Activated naive CD8-positive, alpha-beta T cell (primary cell): ENCODE measurements around the gene MAG.

Source experiments
- H3K27ac Mint-ChIP-seq: one replicate; pipeline ENCODE4 v1.8.0; 2021; ENCODE audit warnings: mixed read lengths
- H3K27me3 Mint-ChIP-seq: one replicate; pipeline ENCODE4 v1.8.0; 2021; ENCODE audit warnings: mixed read lengths
- H3K36me3 Mint-ChIP-seq: one replicate; pipeline ENCODE4 v1.8.0; 2021; ENCODE audit warnings: mixed read lengths
- H3K4me1 Mint-ChIP-seq: one replicate; pipeline ENCODE4 v1.8.0; 2021; ENCODE audit warnings: low read depth, mixed read lengths
- H3K4me3 Mint-ChIP-seq: one replicate; pipeline ENCODE4 v1.8.0; 2021; ENCODE audit warnings: mild to moderate bottlenecking, mixed read lengths
- H3K9me3 Mint-ChIP-seq: one replicate; pipeline ENCODE4 v1.8.0; 2021; ENCODE audit warnings: low read depth, mixed read lengths

The MAG gene

DNA sequence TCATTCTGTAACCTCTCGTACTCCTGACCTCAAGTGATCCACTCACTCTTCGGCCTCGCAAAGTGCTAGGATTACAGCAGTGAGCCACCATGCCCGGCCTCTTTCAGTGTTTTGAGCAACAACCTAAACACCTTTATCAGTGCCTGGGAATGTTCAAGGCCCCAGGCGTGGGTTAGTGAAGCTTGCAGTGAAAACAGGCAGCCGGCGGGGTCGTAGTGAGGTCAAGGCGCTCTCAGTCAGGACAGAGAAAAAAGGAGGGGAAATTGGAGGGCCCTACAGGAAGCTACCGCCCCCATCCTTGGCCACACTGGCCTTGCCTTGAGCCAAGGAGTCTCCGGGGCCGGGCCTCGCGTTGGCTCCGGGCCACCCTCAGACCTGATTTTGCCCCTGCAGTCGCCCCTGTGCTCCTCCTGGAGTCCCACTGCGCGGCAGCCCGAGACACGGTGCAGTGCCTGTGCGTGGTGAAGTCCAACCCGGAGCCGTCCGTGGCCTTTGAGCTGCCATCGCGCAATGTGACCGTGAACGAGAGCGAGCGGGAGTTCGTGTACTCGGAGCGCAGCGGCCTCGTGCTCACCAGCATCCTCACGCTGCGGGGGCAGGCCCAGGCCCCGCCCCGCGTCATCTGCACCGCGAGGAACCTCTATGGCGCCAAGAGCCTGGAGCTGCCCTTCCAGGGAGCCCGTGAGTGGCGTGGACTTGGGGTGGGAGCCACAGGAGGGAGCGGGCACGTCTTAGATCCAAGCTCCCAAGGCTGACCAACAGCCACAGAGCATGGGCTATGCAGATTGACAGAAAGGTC is 17.7 kb downstream of the MAG start:
- Mint-ChIP-seq H3K9me3 (no peaks in the 10 kb centered on the region), H3K27me3 (no peaks in the 10 kb centered on the region), H3K27ac (no peak overlapping the region), H3K4me1 (no peaks in the 10 kb centered on the region), H3K4me3 (no peak overlapping the region), H3K36me3 (no peaks in the 10 kb centered on the region)

DNA sequence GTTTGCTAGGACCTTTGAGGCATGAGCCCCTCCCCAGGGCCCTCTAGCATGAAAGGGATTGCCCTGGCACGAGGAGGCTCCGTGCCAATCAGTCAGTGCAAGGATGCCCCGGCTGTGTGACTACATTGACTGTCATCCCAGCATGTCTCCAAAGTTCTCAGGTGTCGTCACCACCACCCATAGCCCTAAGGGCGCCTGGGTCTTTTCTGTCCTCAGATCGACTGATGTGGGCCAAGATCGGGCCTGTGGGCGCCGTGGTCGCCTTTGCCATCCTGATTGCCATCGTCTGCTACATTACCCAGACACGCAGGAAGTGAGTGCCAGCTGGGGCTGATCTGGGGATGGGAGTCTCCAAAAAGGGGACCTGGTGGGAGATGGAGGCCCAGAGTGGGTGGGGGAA is 18.4 kb downstream of the MAG start:
- H3K9me3 Mint-ChIP-seq: no peaks in the 10 kb centered on the region
- H3K27me3 Mint-ChIP-seq: no peaks in the 10 kb centered on the region
- H3K4me1 Mint-ChIP-seq: no peaks in the 10 kb centered on the region
- no peak overlapping the region for H3K27ac Mint-ChIP-seq
- H3K4me3 Mint-ChIP-seq: no peak overlapping the region
- no peaks in the 10 kb centered on the region for H3K36me3 Mint-ChIP-seq

DNA sequence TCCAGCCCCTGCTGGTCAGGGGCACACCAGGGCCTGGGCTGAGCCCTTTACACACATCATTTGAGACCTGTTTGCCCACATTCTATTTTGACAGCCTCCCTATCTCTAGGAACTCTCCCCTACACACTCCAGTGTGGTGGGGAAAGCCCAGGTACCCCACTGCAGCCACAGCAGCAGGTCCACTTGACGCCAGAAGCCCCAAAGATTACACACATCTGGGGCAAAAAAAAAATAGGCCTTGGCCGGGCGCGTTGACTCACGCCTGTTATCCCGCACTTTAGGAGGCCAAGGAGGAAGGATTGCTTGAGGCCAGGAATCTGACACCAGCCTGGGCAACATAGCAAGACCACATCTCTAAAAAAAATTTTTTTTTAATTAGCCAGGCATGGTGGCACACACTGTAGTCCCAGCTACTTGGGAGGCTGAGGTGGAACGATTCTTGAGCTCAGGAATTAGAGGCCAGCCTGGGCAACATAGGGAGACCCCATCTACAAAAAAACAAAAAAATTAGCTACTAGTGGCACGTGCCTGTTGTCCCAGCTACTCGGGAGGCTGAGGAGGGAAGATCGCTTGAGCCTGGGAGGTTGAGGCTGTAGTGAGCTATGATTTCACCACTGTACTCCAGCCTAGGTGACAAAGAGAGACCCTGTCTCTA is 19.0 kb downstream of the MAG start:
- Mint-ChIP-seq H3K27ac (no peak overlapping the region), H3K36me3 (no peaks in the 10 kb centered on the region), H3K4me1 (no peaks in the 10 kb centered on the region), H3K9me3 (no peaks in the 10 kb centered on the region), H3K27me3 (no peaks in the 10 kb centered on the region), H3K4me3 (no peak overlapping the region)

DNA sequence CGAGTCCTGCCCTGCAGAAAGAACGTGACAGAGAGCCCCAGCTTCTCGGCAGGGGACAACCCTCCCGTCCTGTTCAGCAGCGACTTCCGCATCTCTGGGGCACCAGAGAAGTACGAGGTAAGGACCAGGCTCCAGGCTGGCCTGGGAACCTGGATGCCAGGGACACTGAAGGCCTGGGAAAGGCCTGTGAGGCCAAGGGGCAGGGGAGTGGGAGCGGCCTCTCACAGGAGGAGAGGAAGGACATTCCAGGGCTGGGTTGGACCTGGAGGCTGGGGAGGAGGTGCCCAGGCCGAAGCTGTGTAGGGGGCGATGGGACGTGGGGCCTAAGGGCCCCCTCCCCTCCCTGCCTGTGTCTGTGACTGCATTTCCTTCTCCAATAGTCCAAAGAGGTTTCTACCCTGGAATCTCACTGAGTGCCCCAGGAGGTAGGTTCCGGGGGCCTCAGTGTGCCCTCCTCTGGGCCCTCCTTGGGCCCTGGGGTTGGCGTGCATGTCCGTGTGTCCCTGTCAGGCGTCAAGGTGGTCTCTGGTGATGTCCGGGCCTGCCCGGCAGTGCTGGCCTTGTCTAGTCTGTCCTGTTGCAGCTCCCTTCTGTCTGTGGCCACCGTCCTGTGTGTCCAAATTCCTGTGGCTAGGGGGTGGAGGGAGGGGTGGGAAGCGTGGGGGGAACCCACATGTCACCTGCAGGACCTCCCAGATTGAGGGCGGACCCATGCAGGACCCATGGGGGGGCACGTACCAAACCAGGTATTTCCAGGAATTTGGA is 20.1 kb downstream of the MAG start:
- no peak overlapping the region for H3K27ac Mint-ChIP-seq
- H3K4me3 Mint-ChIP-seq: no peak overlapping the region
- no peaks in the 10 kb centered on the region for H3K36me3 Mint-ChIP-seq
- no peaks in the 10 kb centered on the region for H3K9me3 Mint-ChIP-seq
- H3K27me3 Mint-ChIP-seq: no peaks in the 10 kb centered on the region
- no peaks in the 10 kb centered on the region for H3K4me1 Mint-ChIP-seq

DNA sequence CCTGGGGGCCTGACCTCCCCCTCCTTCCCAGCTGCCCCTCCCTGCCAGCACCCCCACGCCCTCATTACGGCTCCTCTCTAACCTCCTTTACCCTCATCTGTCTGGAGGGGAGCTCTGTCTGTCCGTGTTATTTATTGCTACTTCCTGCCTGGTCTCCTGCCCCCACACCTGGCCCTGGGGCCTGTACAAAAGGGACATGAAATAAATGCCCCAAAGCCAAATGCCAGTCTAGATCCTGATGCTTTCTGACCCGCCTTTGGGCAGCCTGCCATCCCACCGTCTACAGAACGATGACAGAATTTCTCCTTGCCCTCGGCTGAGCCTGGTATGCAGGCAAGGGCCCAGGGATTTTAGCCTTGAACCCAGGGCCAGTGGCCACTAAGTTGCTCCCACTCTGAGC is 21.6 kb downstream of the MAG start:
- H3K4me3 Mint-ChIP-seq: no peak overlapping the region
- H3K27ac Mint-ChIP-seq: no peak overlapping the region
- H3K36me3 Mint-ChIP-seq: no peaks in the 10 kb centered on the region
- no peaks in the 10 kb centered on the region for H3K9me3 Mint-ChIP-seq
- peaks cover 2% of the 10 kb centered on the region for H3K4me1 Mint-ChIP-seq
- no peaks in the 10 kb centered on the region for H3K27me3 Mint-ChIP-seq

DNA sequence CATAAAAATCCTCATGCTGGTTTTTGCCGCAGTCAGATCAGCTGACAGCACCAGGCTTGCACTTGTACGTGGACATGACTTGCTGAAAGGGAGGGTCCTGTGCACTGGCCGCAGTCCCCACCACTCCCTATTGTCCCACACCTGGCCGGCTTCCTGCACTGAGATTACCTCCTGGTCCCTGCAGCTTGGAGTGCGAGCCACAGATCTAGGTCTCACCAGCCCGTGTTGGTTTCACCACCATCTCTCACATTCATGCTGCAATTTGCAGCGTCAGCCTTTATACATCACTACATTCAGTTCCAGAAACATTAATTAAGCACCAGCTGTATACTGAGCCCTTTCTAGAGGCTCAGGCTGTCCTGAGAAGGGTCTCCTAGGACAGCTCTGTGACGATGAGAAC is 22.1 kb downstream of the MAG start:
- no peaks in the 10 kb centered on the region for H3K9me3 Mint-ChIP-seq
- peaks cover 7% of the 10 kb centered on the region for H3K4me1 Mint-ChIP-seq
- no peaks in the 10 kb centered on the region for H3K27me3 Mint-ChIP-seq
- H3K36me3 Mint-ChIP-seq: no peaks in the 10 kb centered on the region
- no peak overlapping the region for H3K4me3 Mint-ChIP-seq
- H3K27ac Mint-ChIP-seq: no peak overlapping the region

DNA sequence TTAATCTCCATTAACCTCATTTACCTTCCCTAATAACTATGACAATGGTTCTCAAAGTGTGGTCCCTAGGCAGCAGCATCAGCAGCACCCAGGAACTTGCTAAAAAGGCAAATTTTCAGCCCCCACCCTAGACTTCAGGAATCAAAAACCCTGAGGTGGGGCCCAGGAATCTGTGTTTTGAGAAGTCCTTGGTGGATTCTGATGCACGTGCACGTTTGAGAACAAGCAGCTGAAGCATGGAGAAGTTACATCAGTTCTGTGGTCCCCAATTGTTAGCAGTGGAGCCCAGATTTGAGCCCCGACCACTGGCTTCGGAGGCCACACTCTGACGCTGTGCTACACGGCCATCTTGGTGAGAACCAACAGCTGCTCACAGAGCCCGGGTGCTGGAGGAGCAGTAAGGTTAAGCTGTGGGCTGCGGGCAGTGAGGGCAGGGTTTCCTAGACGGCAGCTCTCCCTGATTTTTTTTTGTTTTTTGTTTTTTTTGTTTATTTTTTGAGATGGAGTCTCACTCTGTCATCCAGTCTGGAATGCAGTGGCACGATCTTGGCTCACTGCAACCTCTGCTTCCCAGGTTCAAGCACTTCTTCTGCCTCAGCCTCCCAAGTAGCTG is 23.0 kb downstream of the MAG start:
- Mint-ChIP-seq H3K9me3 (no peaks in the 10 kb centered on the region), H3K36me3 (no peaks in the 10 kb centered on the region), H3K4me3 (no peak overlapping the region), H3K27ac (no peak overlapping the region), H3K4me1 (peaks cover 8% of the 10 kb centered on the region), H3K27me3 (no peaks in the 10 kb centered on the region)

DNA sequence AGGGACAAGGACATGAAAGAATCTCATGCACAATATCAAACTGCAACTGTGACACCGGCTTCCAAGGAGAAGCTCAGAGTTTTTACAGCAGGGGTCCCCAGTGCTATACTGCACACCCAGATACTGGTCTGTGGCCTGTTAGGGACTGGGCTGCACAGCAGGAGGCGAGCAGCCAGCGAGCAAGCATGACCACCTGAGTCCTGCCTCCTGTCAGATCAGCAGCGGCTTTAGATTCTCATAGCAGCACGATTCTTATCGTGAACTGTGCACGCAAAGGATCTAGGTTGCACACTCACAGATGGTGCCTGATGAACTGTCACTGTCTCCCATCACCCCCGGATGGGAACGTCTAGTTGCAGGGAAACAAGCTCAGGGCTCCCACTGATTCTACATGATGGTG is 23.9 kb downstream of the MAG start:
- Mint-ChIP-seq H3K27me3 (no peaks in the 10 kb centered on the region), H3K4me1 (peaks cover 8% of the 10 kb centered on the region), H3K9me3 (no peaks in the 10 kb centered on the region), H3K27ac (no peak overlapping the region), H3K36me3 (no peaks in the 10 kb centered on the region), H3K4me3 (no peak overlapping the region)

DNA sequence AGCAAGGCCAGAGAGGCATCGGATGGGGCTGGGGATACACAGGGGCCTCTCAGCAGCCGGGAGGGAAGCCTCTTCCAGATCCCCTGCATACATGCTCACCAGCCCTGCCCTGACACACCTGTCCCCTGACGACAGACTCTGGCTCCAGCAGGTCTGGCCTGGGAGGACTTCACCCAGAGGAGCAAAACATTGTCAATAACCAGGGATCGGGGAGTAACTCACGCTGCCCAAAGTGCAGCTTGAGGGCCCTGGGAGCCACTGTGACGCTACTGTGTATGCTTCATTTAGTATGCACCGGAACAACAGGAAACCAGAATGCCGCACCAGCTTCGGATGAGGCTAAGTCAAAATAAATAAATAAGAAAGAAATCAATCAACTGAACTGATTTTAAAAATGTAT is 24.6 kb downstream of the MAG start:
- H3K36me3 Mint-ChIP-seq: no peaks in the 10 kb centered on the region
- H3K9me3 Mint-ChIP-seq: no peaks in the 10 kb centered on the region
- H3K27ac Mint-ChIP-seq: no peak overlapping the region
- H3K4me3 Mint-ChIP-seq: no peak overlapping the region
- H3K27me3 Mint-ChIP-seq: no peaks in the 10 kb centered on the region
- H3K4me1 Mint-ChIP-seq: peaks cover 8% of the 10 kb centered on the region

DNA sequence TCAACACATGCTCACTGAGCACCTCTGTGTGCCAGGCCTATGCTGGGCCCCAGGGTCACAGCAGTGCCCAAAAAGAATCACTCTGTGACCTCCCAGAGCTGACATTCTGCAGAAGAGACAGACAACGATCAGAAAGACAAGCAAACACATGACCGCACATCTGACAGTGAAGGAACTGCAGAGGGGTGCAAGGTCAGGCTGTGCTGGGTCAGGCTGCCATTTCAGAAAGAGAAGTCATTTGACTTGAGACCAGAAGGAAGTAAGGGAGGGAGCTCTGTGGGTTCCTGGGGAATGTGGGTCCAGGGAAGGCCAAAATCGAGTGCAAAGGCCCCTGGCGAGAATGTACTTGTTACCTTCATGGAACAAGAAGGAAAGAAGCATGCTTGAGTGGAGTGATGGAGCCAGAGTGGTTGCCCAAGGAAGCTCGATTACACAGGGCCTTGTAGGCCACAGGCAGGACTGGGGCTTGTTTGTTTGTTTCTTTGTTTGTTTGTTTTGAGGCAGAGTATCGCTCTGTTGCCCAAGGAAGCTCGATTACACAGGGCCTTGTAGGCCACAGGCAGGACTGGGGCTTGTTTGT is 25.6 kb downstream of the MAG start:
- peaks cover 2% of the 10 kb centered on the region for H3K36me3 Mint-ChIP-seq
- peaks cover 5% of the 10 kb centered on the region for H3K9me3 Mint-ChIP-seq
- peaks cover 8% of the 10 kb centered on the region for H3K4me1 Mint-ChIP-seq
- H3K27ac Mint-ChIP-seq: no peak overlapping the region
- H3K4me3 Mint-ChIP-seq: no peak overlapping the region
- H3K27me3 Mint-ChIP-seq: no peaks in the 10 kb centered on the region

DNA sequence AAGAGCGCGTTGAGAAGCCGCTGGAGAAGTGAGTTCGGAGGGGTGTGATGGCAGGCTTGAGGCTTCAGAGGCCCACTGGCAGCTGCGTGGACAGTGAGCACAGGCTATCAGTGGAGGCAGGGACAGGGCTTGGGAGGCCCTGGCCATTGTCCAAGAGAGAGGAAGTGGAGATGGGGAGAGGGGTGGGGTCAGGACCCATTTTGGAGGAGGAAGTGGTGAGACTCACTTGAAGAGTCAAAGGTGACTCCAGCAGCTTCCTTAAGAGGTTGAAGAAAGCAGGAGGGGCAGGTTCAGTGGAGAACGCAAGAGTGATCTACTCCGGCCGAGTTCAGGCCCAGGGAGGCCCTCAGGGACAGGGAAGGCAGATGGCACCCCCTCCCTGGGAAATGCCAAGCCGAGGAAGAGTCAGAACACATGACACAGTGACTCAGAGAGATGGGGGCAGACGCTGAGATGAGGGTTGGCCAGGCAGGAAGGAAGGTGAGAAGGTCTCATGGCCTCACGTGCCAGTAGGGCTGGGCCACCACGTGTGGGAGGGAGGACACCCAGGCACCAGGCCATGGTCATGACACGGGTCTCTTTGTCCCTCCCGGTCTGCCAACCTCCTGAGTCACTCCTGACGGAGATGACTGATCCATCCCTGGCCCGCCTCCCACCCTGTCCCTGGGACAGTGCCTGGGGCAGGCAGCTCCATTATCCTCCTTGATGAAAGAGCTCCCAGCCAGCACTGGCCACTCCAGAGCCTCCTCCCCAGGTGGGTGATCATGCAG is 26.9 kb downstream of the MAG start:
- Mint-ChIP-seq H3K27me3 (no peaks in the 10 kb centered on the region), H3K9me3 (peaks cover 7% of the 10 kb centered on the region), H3K36me3 (peaks cover 2% of the 10 kb centered on the region), H3K27ac (no peak overlapping the region), H3K4me3 (no peak overlapping the region), H3K4me1 (peaks cover 8% of the 10 kb centered on the region)

DNA sequence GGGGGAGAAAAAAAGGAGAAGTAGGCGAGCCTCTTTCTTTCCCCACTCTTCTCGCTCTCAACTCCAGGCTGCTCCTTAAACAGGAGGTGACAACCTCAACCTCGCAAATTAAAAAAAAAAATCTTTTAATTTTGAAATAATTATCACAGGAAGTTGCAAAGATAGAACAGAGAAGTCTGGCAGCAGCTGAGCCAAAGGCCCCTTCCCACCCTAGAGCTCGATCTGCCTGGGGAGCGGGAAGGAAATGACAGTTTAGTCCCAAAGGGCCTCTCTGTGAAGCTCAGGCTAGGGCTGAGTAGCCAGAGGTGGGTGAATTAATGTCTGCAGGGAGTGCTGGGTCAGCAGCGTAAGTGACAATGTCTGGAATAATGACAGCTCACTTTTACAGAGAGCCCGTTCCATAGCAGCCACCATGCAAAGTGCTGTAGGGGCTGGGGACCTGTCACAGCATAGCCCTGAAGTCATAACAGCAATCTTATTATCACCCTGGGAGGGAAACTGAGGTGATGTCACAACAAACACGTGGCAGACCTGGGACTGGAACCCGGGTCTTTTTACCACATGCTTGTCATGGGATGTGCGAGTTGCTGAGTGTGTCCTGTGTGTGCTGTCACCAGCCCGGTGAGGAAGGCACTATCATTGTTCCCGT is 28.2 kb downstream of the MAG start:
- H3K9me3 Mint-ChIP-seq: peaks cover 7% of the 10 kb centered on the region
- no peak overlapping the region for H3K4me3 Mint-ChIP-seq
- no peak overlapping the region for H3K27ac Mint-ChIP-seq
- peaks cover 8% of the 10 kb centered on the region for H3K4me1 Mint-ChIP-seq
- H3K36me3 Mint-ChIP-seq: peaks cover 2% of the 10 kb centered on the region
- no peaks in the 10 kb centered on the region for H3K27me3 Mint-ChIP-seq

DNA sequence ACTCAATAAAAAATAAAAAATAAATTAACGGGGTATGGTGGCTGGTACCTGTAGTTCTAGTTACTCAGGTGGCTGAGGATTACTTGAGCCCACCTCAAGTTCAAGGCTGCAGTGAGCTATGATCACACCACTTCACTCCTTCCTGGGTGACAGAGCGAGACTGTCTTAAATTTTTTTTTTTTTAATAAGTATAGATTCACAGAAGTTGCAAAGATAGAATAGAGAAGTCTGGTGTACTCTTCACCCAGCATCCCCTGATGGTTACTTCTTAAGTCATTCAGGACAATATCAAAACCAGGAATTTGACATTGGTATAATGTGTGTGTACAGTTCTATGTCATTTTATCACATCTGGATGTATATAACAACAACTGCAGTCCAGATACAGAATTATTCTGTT is 29.3 kb downstream of the MAG start:
- H3K36me3 Mint-ChIP-seq: peaks cover 2% of the 10 kb centered on the region
- H3K27me3 Mint-ChIP-seq: no peaks in the 10 kb centered on the region
- H3K27ac Mint-ChIP-seq: no peak overlapping the region
- peaks cover 7% of the 10 kb centered on the region for H3K9me3 Mint-ChIP-seq
- H3K4me3 Mint-ChIP-seq: no peak overlapping the region
- peaks cover 8% of the 10 kb centered on the region for H3K4me1 Mint-ChIP-seq

DNA sequence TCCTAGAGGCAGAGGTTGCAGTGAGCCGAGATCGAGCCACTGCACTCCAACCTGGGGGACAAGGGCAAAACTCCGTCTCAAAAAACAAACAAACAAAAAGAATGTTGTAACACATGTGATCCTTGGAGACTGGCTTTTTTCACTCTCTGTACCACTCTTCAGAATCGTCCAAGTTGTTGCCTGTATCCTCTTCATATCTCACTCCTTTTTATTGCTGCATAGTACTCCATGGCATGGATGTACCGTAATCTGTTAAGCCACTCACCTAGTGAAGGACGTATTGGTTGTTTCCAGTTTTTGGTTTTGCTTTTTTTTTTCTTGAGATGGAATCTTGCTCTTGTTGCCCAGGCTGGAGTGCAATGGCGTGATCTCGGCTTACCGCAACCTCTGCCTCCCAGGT is 30.1 kb downstream of the MAG start:
- H3K4me1 Mint-ChIP-seq: peaks cover 8% of the 10 kb centered on the region
- H3K4me3 Mint-ChIP-seq: no peak overlapping the region
- peaks cover 7% of the 10 kb centered on the region for H3K9me3 Mint-ChIP-seq
- H3K36me3 Mint-ChIP-seq: peaks cover 2% of the 10 kb centered on the region
- H3K27ac Mint-ChIP-seq: no peak overlapping the region
- no peaks in the 10 kb centered on the region for H3K27me3 Mint-ChIP-seq
